ENCODE results near the gene ADH1A. TPM values are rescaled to one million over a fixed set of nuclear protein-coding genes. Genes with fewer than 3 reads are reported as not detected.

Gene ADH1A
- total RNA-seq, 1 experiment from 2014 or later: not detected

DNA sequence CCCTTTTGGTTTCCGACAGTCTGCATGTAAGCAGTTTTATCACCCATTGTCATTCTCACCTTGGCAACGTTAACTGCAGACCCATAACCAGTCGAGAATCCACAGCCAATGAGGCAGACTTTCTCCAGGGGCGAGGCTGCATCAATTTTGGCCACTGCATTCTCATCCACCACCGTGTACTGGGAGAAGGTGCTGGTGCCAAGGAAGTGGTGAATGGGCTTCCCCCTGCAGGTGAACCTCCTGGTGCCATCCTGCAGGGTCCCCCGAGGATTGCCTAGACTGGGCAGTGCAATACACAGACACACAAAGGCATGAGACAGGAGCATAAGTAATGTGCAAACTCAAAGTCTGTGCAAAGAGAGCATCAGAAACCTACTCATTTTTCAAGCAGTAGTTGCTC, 25.1 kb upstream of the ADH1A start:
- H3K23me2 ChIP-seq (ENCODE audit: insufficient read length, low read depth, low read length, poor library complexity, severe bottlenecking): no peaks in the 10 kb centered on the region
- H3K14ac ChIP-seq (ENCODE audit: insufficient read depth, low read length): no peak overlapping the region
- WGBS (ENCODE audit: extremely low coverage, insufficient read length, low lambda C conversion rate): no CpG with 5 or more reads among the region's 6 CpGs
- TF ChIP-seq, protein P1, sequence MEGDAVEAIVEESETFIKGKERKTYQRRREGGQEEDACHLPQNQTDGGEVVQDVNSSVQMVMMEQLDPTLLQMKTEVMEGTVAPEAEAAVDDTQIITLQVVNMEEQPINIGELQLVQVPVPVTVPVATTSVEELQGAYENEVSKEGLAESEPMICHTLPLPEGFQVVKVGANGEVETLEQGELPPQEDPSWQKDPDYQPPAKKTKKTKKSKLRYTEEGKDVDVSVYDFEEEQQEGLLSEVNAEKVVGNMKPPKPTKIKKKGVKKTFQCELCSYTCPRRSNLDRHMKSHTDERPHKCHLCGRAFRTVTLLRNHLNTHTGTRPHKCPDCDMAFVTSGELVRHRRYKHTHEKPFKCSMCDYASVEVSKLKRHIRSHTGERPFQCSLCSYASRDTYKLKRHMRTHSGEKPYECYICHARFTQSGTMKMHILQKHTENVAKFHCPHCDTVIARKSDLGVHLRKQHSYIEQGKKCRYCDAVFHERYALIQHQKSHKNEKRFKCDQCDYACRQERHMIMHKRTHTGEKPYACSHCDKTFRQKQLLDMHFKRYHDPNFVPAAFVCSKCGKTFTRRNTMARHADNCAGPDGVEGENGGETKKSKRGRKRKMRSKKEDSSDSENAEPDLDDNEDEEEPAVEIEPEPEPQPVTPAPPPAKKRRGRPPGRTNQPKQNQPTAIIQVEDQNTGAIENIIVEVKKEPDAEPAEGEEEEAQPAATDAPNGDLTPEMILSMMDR (conservative IDR thresholded peaks at IDR 0.05): no peak
- H4K91ac ChIP-seq (ENCODE audit: insufficient read length, low read depth, low read length): no peak overlapping the region
- no peaks in the 10 kb centered on the region for H3K9me3 ChIP-seq (ENCODE audit: control insufficient read depth, low read depth, low read length)
- no peak overlapping the region for H4K8ac ChIP-seq (replicated peaks; ENCODE audit: insufficient read length, low read depth, low read length)
- H2AK5ac ChIP-seq (ENCODE audit: insufficient read length, low read length): no peak overlapping the region
- Mint-ChIP-seq H3K36me3 (ENCODE audit: insufficient read depth in 1 of 3, low read depth in 3 of 3) (no peaks in the 10 kb centered on the region), H3K4me1 (peaks cover 1 to 2% of the 10 kb centered on the region in 2 experiments; a peak in 1 of 4 replicates), H3K9me3 (no peaks in the 10 kb centered on the region), H3K27ac (no peak overlapping the region), H3K27me3 (ENCODE audit: low read depth) (no peaks in the 10 kb centered on the region), H3K4me3 (no peak overlapping the region)
- no peaks in the 10 kb centered on the region for H3K79me1 ChIP-seq (ENCODE audit: insufficient read depth, low read depth, low read length, poor library complexity, severe bottlenecking)
- H3K4ac ChIP-seq (ENCODE audit: low read depth, low read length): no peak overlapping the region
- H3K4me1 ChIP-seq (ENCODE audit: insufficient read depth, low read length): no peaks in the 10 kb centered on the region
- no peak overlapping the region for H2BK15ac ChIP-seq (ENCODE audit: low read depth, low read length)
- H2AFZ ChIP-seq (ENCODE audit: low read length): no peak overlapping the region
- H3K27ac ChIP-seq (ENCODE audit: insufficient read length, low read depth, low read length): no peak overlapping the region
- DNase-seq: no peak
- H4K5ac ChIP-seq (ENCODE audit: insufficient read length, low read depth, low read length): no peak overlapping the region
- no peak overlapping the region for H3K18ac ChIP-seq (ENCODE audit: insufficient read length, low read depth, low read length)
- no peak overlapping the region for H3K4me2 ChIP-seq (ENCODE audit: insufficient read depth, insufficient read length, low read length)
- no peak overlapping the region for H2BK5ac ChIP-seq (ENCODE audit: insufficient read length, low read length)
- H3T11ph ChIP-seq (ENCODE audit: low read length): no peak overlapping the region
- no peak overlapping the region for H3K23ac ChIP-seq (ENCODE audit: insufficient read length, low read depth, low read length)
- H2BK20ac ChIP-seq (ENCODE audit: low read depth, low read length, poor library complexity, severe bottlenecking): no peak overlapping the region
- H3K56ac ChIP-seq (ENCODE audit: insufficient read length, low read depth, low read length): no peak overlapping the region
- no peaks in the 10 kb centered on the region for H3K27me3 ChIP-seq (ENCODE audit: insufficient read depth, low read length)
- H2BK12ac ChIP-seq (ENCODE audit: insufficient read length, low read depth, low read length): no peak overlapping the region
- H3K9ac ChIP-seq (ENCODE audit: extremely low read depth, insufficient read length, low read length): no peak overlapping the region
- H2BK120ac ChIP-seq (ENCODE audit: low read depth, low read length, poor library complexity, severe bottlenecking): no peak overlapping the region
- no peaks in the 10 kb centered on the region for H4K20me1 ChIP-seq (ENCODE audit: control insufficient read depth, insufficient read depth, insufficient read length)
- no peaks in the 10 kb centered on the region for H3K79me2 ChIP-seq (ENCODE audit: insufficient read depth, low read length)
